Loucy (cell line): Measurements from ENCODE around the gene PTPRN2.
"Not testable (repeated sequence)": the region's sequence is repeated elsewhere in the genome, so short reads cannot be mapped to it uniquely, and the experiment has no call there.

Source experiments
- EZH2phosphoT487 ChIP-seq: fragments of 200-600 bp; IDR thresholded peaks from 2 replicates; pipeline ENCODE4 v1.6.1; 2018; ENCODE audit warnings: antibody characterized with exemption, mild to moderate bottlenecking, moderate library complexity, borderline replicate concordance
- TF ChIP-seq, protein P1 (sequence below): fragments of 200-600 bp; sonication (generic); conservative IDR thresholded peaks from 2 replicates; pipeline ENCODE4 v1.5.1; 2014; ENCODE audit warnings: mild to moderate bottlenecking, antibody characterized with exemption, low read length

DNA sequence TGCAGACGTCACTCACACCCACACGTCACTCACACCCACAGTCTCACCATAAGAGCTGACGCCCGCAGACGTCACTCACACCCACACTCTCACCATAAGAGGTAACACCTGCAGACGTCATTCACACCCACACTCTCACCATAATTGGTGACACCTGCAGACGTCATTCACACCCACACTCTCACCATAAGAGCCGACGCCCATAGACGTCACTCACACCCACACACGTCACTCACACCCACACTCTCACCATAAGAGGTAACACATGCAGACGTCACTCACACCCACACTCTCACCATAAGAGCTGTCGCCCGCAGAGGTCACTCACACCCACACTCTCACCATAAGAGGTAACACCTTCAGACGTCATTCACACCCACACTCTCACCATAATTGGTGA, 246.5 kb downstream of the PTPRN2 start:
- TF ChIP-seq EZH2phosphoT487: not testable (repeated sequence)
- TF ChIP-seq, protein P1, sequence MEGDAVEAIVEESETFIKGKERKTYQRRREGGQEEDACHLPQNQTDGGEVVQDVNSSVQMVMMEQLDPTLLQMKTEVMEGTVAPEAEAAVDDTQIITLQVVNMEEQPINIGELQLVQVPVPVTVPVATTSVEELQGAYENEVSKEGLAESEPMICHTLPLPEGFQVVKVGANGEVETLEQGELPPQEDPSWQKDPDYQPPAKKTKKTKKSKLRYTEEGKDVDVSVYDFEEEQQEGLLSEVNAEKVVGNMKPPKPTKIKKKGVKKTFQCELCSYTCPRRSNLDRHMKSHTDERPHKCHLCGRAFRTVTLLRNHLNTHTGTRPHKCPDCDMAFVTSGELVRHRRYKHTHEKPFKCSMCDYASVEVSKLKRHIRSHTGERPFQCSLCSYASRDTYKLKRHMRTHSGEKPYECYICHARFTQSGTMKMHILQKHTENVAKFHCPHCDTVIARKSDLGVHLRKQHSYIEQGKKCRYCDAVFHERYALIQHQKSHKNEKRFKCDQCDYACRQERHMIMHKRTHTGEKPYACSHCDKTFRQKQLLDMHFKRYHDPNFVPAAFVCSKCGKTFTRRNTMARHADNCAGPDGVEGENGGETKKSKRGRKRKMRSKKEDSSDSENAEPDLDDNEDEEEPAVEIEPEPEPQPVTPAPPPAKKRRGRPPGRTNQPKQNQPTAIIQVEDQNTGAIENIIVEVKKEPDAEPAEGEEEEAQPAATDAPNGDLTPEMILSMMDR: not testable (repeated sequence)
